T-cell (primary cell): ENCODE data around the gene ADD3. TPM values are rescaled to one million over a fixed set of nuclear protein-coding genes. Genes with fewer than 3 reads are reported as not detected.
A peak's percentile ranks its signal among the peaks of the same experiment; 100 is the strongest.

Experiments
- ATAC-seq, 4 experiments: fragments of 200-7000 bp in 3 of 4; fragments of 150-1000 bp in 1 of 4; cut with Tn5 transposase; replicated peaks in 1 of 4; 1 replicate in 3 of 4; 2 replicates in 1 of 4; pipeline ENCODE4 v1.10.0; 2021; ENCODE audit warnings: moderate library complexity in 3 of 4, mild to moderate bottlenecking in 2 of 4, moderate number of reproducible peaks in 1 of 4
- CTCF ChIA-PET, 2 donors: fragments of 300-600 bp; sonication (Branson Sonifier 250); formaldehyde crosslinking; loops; one replicate each; lab custom pipeline; 2022; ENCODE audit warnings: antibody characterized with exemption in 2 of 2; lab: Charles Lee
- POLR2A ChIA-PET, 2 donors: fragments of 300-600 bp; sonication (Branson Sonifier 250); formaldehyde crosslinking; loops; one replicate each; lab custom pipeline; 2022; ENCODE audit warnings: antibody characterized with exemption in 2 of 2; lab: Charles Lee
- DNase-seq, 35 experiments: peaks; one replicate each; pipeline versions ENCODE4 v3.0.0 to v3.0.0-alpha.2; 2013 to 2023
- H3K27ac ChIP-seq: one replicate; pipeline ENCODE4 v1.5.1; 2013; ENCODE audit warnings: low read length
- H3K27me3 ChIP-seq, 2 experiments: replicated peaks in 1 of 2; 1 replicate in 1 of 2; 2 replicates in 1 of 2; pipeline versions ENCODE4 v1.6.1 to v1.7.0; 2013; ENCODE audit warnings: low read length in 1 of 2, mixed read lengths in 1 of 2; ENCODE audit not compliant: control insufficient read depth in 2 of 2, insufficient read depth in 2 of 2; ENCODE audit errors: extremely low read depth in 1 of 2
- H3K36me3 ChIP-seq, 2 donors: 1 replicate in 1 of 2; 2 replicates in 1 of 2; pipeline versions ENCODE4 v1.6.1 to v1.7.0; 2013; ENCODE audit warnings: low read length in 1 of 2; ENCODE audit not compliant: control insufficient read depth in 2 of 2, insufficient read depth in 1 of 2; ENCODE audit errors: extremely low read depth in 1 of 2
- H3K4me1 ChIP-seq, 2 experiments: 1 replicate in 1 of 2; 2 replicates in 1 of 2; pipeline versions ENCODE4 v1.6.1 to v1.7.0; 2013; ENCODE audit warnings: low read length in 2 of 2, mixed read lengths in 1 of 2; ENCODE audit not compliant: insufficient read depth in 2 of 2, control insufficient read depth in 1 of 2; ENCODE audit errors: extremely low read depth in 1 of 2
- H3K4me3 ChIP-seq, 2 donors: 1 replicate in 1 of 2; 2 replicates in 1 of 2; pipeline versions ENCODE4 v1.5.1 to v1.7.0; 2013; ENCODE audit warnings: mild to moderate bottlenecking in 2 of 2, low read length in 1 of 2, moderate library complexity in 1 of 2; ENCODE audit not compliant: control insufficient read depth in 1 of 2; ENCODE audit errors: extremely low read depth in 1 of 2
- H3K9me3 ChIP-seq: 2 replicates; pipeline ENCODE4 v1.7.0; 2013
- H3K27ac Mint-ChIP-seq, 2 donors: one replicate each; pipeline ENCODE4 v1.8.0; 2020 to 2021; ENCODE audit warnings: mild to moderate bottlenecking in 2 of 2, mixed read lengths in 2 of 2
- H3K27me3 Mint-ChIP-seq, 2 donors: one replicate each; pipeline ENCODE4 v1.8.0; 2021 to 2022; ENCODE audit warnings: mixed read lengths in 2 of 2
- H3K36me3 Mint-ChIP-seq: one replicate; pipeline ENCODE4 v1.8.0; 2021; ENCODE audit warnings: mixed read lengths
- H3K4me1 Mint-ChIP-seq, 3 donors: one replicate each; pipeline ENCODE4 v1.8.0; 2020 to 2022; ENCODE audit warnings: mixed read lengths in 3 of 3, mild to moderate bottlenecking in 1 of 3
- H3K4me3 Mint-ChIP-seq, 3 donors: one replicate each; pipeline ENCODE4 v1.8.0; 2020 to 2022; ENCODE audit warnings: mild to moderate bottlenecking in 3 of 3, mixed read lengths in 3 of 3, moderate library complexity in 3 of 3
- H3K9me3 Mint-ChIP-seq, 3 donors: one replicate each; pipeline ENCODE4 v1.8.0; 2020 to 2022; ENCODE audit warnings: mixed read lengths in 3 of 3
- WGBS: methylation state at CpG from one replicate; pipeline ENCODE4 v1.1.5; 2013; ENCODE audit warnings: missing lambda C conversion rate; ENCODE audit not compliant: insufficient coverage; 5-methylcytosine and 5-hydroxymethylcytosine counted together
- total RNA-seq, 35 experiments: library from RNA in 6 of 35; stranded (reverse) in 6 of 35; fragments of 120-200 nt in 1 of 35; gene quantifications; one replicate each; pipeline versions ENCODE4 v1.2.1 to v1.2.4 and lab custom pipeline; 2013 to 2026

The ADD3 gene
- total RNA-seq, 5 donors from 2014 or later (not counting 1 experiment from before 2014, with no cell fraction given) = 296 to 481 (median 303) TPM

DNA sequence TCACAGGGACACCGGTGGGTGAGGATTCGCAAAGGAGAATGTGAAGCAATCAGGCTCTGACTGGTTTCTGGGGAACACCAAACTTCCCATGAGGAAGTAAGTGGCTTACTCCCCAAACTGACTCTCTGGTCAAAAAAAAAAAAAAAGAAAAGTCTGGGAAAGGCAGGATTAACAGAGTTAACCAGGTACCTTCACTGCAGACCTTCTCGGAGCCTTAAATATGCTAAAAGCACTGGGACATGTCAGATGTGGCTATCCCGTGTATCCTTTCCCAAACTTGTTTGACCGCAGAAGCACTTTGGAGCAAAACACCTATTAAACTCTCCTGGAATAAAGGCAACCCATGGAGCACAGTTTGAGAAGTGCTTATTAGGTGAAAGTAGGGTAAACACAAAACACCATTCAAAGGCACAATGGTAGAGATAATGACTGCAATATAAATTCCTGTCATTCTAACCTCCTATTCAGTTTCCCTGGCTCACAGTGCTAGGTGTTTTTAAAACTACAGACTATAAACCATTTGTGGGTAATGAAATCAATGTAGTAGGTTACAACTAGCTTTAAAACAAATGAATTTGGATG, 155.5 kb downstream of the ADD3 start:
- no peaks in the 10 kb centered on the region for H3K9me3 ChIP-seq
- CTCF ChIA-PET = interaction anchor here in 1 of 2 donors (0.6 to 1.9 kb wide), 2 partner anchors 26 to 442 kb away, joined by 3 to 5 read pairs; no protein-coding TSS in a partner anchor
- POLR2A ChIA-PET = interaction anchor here in 1 of 2 donors (0.6 kb wide), 1 partner anchor 53 kb away, joined by 3 read pairs; no protein-coding TSS in a partner anchor
- H3K27me3 ChIP-seq = peaks cover 24 to 58% of the 10 kb centered on the region in 2 experiments
- ATAC-seq (no peak), DNase-seq (no peak)
- peaks cover 0 to 4% of the 10 kb centered on the region in 2 experiments for H3K4me1 ChIP-seq
- Mint-ChIP-seq H3K27me3 (peaks cover 47 to 78% of the 10 kb centered on the region in 2 donors), H3K36me3 (no peaks in the 10 kb centered on the region), H3K9me3 (no peaks in the 10 kb centered on the region), H3K4me1 (peaks cover 1 to 8% (median 6%) of the 10 kb centered on the region in 3 donors), H3K4me3 (no peak overlapping the region), H3K27ac (no peak overlapping the region)
- no peak overlapping the region for H3K4me3 ChIP-seq
- no CpG with 5 or more reads among the region's 5 CpGs for WGBS
- H3K36me3 ChIP-seq = no peaks in the 10 kb centered on the region
- no peak overlapping the region for H3K27ac ChIP-seq

DNA sequence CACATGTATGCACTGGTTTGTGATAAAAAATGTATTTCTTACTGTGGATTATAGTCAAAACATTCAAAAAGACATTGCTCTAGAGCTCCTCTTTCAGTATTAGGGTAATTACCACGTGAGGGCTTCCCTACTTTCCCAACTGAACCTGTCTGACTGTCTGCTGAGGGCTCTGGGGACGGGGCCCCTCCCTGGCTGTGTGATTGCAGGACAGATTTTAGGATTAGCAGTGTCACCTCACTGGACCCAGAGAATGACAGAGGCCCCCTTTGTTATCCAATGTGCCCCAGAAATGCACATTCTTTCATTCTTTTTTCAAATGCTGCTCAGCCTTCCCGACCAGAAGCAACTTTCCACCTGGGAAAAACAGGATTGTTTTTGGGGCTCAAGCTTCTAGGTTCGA, 156.1 kb downstream of the ADD3 start:
- WGBS = 71% methylated on average over 3 of the region's 4 CpGs
- POLR2A ChIA-PET = interaction anchor here in 1 of 2 donors (0.6 kb wide), 1 partner anchor 53 kb away, joined by 3 read pairs; no protein-coding TSS in a partner anchor
- H3K27me3 ChIP-seq = peaks cover 25 to 58% of the 10 kb centered on the region in 2 experiments

DNA sequence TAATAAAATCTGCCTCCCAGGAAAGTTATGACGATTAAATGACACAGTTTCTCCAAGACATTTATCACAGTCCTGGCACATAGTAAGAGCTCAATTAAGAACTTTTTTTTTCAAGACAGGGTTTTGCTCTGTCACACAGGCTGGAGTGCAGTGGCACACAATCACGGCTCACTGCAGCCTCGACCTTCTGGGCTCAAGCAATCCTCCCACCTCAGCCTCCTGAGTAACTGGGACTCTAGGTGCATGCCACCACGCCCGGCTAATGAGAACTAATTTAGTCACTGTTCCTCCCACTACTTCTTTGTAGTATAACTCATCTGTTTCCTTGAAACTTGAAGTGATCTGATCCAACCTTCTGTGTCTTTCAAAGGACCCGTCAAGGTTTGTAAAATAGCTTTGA, 157.5 kb downstream of the ADD3 start:
- no peak overlapping the region for H3K27ac ChIP-seq
- no peak overlapping the region for H3K4me3 ChIP-seq
- ATAC-seq (no peak), DNase-seq (no peak)
- H3K36me3 ChIP-seq = no peaks in the 10 kb centered on the region
- H3K36me3 Mint-ChIP-seq = no peaks in the 10 kb centered on the region
- peak overlapping the region in 1 of 3 donors; percentile 21 for H3K4me3 Mint-ChIP-seq
- POLR2A ChIA-PET = interaction anchor here in 1 of 2 donors (0.6 kb wide), 1 partner anchor 134 kb away, joined by 3 read pairs; no protein-coding TSS in a partner anchor
- H3K4me1 ChIP-seq = peaks cover 2 to 14% of the 10 kb centered on the region in 2 experiments
- H3K27me3 Mint-ChIP-seq = peaks cover 47 to 80% of the 10 kb centered on the region in 2 donors
- CTCF ChIA-PET = interaction anchor here (0.6 to 1.9 kb wide), 2 partner anchors 28 to 86 kb away, joined by 4 to 5 read pairs; no protein-coding TSS in a partner anchor
- no peak overlapping the region for H3K27ac Mint-ChIP-seq
- peaks cover 28 to 69% of the 10 kb centered on the region in 2 experiments for H3K27me3 ChIP-seq
- peaks cover 15 to 24% (median 21%) of the 10 kb centered on the region in 3 donors for H3K4me1 Mint-ChIP-seq
- H3K9me3 ChIP-seq = no peaks in the 10 kb centered on the region
- H3K9me3 Mint-ChIP-seq = no peaks in the 10 kb centered on the region
- 38% methylated on average over 4 of the region's 6 CpGs for WGBS

More for the DNA sequence above, 156.1 kb downstream of the ADD3 start:
- H3K4me1 ChIP-seq = peaks cover 2 to 9% of the 10 kb centered on the region in 2 experiments
- ATAC-seq = no peak
- no peaks in the 10 kb centered on the region for H3K9me3 ChIP-seq
- Mint-ChIP-seq H3K27me3 (peaks cover 46 to 79% of the 10 kb centered on the region in 2 donors), H3K9me3 (no peaks in the 10 kb centered on the region), H3K4me3 (no peak overlapping the region), H3K4me1 (peaks cover 7 to 12% (median 10%) of the 10 kb centered on the region in 3 donors), H3K36me3 (no peaks in the 10 kb centered on the region), H3K27ac (no peak overlapping the region)
- H3K27ac ChIP-seq = no peak overlapping the region
- CTCF ChIA-PET = interaction anchor here in 1 of 2 donors (1.9 kb wide), 1 partner anchor 26 kb away, joined by 5 read pairs; no protein-coding TSS in a partner anchor
- peak in 1 of 35 experiments; percentile 3 for DNase-seq
- no peaks in the 10 kb centered on the region for H3K36me3 ChIP-seq
- H3K4me3 ChIP-seq = no peak overlapping the region

DNA sequence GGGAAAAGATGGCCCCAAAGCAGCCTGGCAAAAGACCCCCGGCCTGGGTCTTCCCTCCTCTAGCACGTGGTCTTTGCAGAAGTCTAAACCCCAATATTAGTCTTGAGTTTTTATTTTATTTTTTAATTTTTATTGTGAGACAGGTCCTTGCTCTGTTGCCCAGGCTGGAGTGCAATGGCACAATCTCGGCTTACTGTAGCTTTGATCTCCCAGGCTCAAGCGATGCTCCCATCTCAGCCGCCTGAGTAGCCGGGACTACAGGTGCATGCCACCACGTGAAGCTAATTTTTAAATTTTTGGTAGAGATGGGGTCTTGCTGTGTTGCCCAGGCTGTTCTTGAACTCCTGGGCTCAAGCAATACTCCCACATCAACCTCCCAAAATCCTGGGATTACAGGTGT, 159.4 kb downstream of the ADD3 start:
- H3K27ac Mint-ChIP-seq = no peak overlapping the region
- ATAC-seq = no peak
- no peak overlapping the region for H3K4me3 Mint-ChIP-seq
- H3K27me3 ChIP-seq = peaks cover 22 to 75% of the 10 kb centered on the region in 2 experiments
- peaks cover 57 to 82% of the 10 kb centered on the region in 2 donors for H3K27me3 Mint-ChIP-seq
- H3K9me3 ChIP-seq = no peaks in the 10 kb centered on the region
- DNase-seq = no peak
- H3K4me3 ChIP-seq = no peak overlapping the region
- CTCF ChIA-PET = interaction anchor here in 1 of 2 donors (0.6 kb wide), 2 partner anchors 43 to 220 kb away, joined by 3 to 5 read pairs; no protein-coding TSS in a partner anchor
- peaks cover 2 to 19% of the 10 kb centered on the region in 2 experiments for H3K4me1 ChIP-seq
- POLR2A ChIA-PET = interaction anchor here (0.6 to 0.7 kb wide), 3 partner anchors 16 to 24 kb away, joined by 3 to 11 read pairs (median 3); no protein-coding TSS in a partner anchor
- no peaks in the 10 kb centered on the region for H3K36me3 ChIP-seq
- no peak overlapping the region for H3K27ac ChIP-seq
- H3K9me3 Mint-ChIP-seq = no peaks in the 10 kb centered on the region
- WGBS = no CpG with 5 or more reads among the region's 7 CpGs
- peaks cover 18 to 30% (median 29%) of the 10 kb centered on the region in 3 donors for H3K4me1 Mint-ChIP-seq
- no peaks in the 10 kb centered on the region for H3K36me3 Mint-ChIP-seq

DNA sequence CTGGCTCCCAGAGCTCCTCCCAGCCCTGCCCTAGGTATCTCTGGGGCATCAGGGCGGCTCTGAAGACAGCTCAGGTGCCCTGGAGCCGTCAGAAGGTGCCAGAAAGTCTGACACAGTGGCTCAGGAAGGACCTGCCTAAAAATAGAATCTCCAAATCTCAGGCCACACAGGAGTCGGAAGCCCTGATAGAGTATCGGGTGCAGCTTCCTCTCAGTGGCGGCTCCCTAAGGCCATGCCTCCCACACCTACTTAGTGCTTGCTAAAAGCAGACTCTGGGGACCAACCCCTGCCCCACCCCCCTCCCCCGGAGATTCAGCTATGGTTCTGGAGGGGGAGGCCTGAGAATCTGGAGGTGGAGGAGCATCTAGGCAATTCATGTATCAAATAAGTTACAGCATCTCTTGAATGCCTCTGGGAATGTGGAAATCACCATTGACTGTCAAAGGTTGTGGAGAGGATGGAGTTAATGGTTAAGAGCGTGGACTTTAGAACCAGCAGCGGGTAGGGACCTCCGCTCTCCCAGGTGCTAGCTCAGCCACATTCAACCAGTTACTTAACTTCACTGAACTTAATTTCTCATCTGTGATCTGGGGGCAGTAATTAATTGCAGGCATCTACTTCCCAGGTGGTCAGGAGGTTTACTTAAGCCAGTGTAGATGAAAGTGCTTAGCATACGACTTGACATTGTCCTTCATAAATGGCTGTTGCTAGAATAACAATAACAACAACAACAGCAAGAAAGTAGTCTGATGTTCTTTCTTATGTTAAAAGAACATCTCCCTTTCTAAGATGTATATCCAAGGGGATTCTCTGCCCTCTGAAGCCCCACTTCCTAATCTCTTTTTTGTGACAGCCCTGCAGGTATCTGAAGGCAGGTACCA, 161.1 kb downstream of the ADD3 start:
- no peaks in the 10 kb centered on the region for H3K36me3 ChIP-seq
- Mint-ChIP-seq H3K27ac (peak overlapping the region in 1 of 2 donors; percentile 39), H3K9me3 (no peaks in the 10 kb centered on the region), H3K27me3 (peaks cover 67 to 81% of the 10 kb centered on the region in 2 donors), H3K4me3 (no peak overlapping the region), H3K4me1 (peaks cover 18 to 30% (median 29%) of the 10 kb centered on the region in 3 donors), H3K36me3 (no peaks in the 10 kb centered on the region)
- WGBS = 0% methylated on average over 2 of the region's 10 CpGs
- no peak overlapping the region for H3K4me3 ChIP-seq
- H3K4me1 ChIP-seq = peaks cover 2 to 19% of the 10 kb centered on the region in 2 experiments
- DNase-seq (peak in 2 of 35 experiments; percentile 5 to 7), ATAC-seq (peak in 2 of 4 experiments; percentile 60 to 62)
- no peaks in the 10 kb centered on the region for H3K9me3 ChIP-seq
- ChIA-PET CTCF (interaction anchor here in 1 of 2 donors (0.6 to 1.0 kb wide), 4 partner anchors 10 to 291 kb away, joined by 3 to 6 read pairs (median 4); no protein-coding TSS in a partner anchor), POLR2A (interaction anchor here (0.5 to 0.9 kb wide), 2 partner anchors 30 to 160 kb away, joined by 3 to 5 read pairs; no protein-coding TSS in a partner anchor)
- H3K27me3 ChIP-seq = peaks cover 19 to 76% of the 10 kb centered on the region in 2 experiments
- H3K27ac ChIP-seq = no peak overlapping the region
